ENCODE measurements around the gene DHX34.

Gene DHX34

DNA sequence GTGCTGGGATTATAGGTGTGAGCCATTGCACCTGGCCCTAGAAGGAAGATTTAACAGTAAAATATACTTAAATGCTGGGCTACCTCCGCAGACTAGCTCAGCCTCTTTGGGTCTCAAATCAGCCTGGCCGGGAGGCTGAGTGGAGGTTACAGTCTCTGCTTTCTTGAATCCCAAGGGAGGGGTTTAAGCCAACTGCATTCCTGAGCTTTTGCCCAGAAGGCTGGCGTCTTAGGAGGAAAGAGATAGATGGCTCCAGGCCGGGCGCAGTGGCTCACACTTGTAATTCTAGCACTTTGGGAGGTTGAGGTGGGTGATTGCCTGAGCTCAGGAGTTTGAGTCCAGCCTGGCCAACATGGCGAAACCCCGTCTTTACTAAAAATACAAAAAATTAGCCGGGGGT lies 40.1 kb upstream of the DHX34 start:
- TF ChIP-seq, protein P1, sequence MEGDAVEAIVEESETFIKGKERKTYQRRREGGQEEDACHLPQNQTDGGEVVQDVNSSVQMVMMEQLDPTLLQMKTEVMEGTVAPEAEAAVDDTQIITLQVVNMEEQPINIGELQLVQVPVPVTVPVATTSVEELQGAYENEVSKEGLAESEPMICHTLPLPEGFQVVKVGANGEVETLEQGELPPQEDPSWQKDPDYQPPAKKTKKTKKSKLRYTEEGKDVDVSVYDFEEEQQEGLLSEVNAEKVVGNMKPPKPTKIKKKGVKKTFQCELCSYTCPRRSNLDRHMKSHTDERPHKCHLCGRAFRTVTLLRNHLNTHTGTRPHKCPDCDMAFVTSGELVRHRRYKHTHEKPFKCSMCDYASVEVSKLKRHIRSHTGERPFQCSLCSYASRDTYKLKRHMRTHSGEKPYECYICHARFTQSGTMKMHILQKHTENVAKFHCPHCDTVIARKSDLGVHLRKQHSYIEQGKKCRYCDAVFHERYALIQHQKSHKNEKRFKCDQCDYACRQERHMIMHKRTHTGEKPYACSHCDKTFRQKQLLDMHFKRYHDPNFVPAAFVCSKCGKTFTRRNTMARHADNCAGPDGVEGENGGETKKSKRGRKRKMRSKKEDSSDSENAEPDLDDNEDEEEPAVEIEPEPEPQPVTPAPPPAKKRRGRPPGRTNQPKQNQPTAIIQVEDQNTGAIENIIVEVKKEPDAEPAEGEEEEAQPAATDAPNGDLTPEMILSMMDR (IDR thresholded peaks at IDR 0.05; ENCODE audit: control insufficient read depth, extremely low read depth, insufficient read depth) = no peak
- no peak for DNase-seq (ENCODE audit: low read depth)
- no peak overlapping the region for H3K4me3 ChIP-seq (ENCODE audit: low read depth, low read length)

- TF ChIP-seq, protein P1 (IDR thresholded peaks at IDR 0.05; ENCODE audit: control insufficient read depth, extremely low read depth, insufficient read depth) = no peak
- no peak within 1 kb of the TSS for H3K4me3 ChIP-seq (ENCODE audit: low read depth, low read length)
- DNase-seq (ENCODE audit: low read depth) = no peak
Measured at GRCh38 chr19:47309608-47310007, 39.5 kb upstream of the DHX34 start, which contains the start of gene C5AR1. C5AR1 (plus strand) TSS chr19:47309861; CDS start chr19:47309896, 35 bp downstream.

GRCh38 chr19:47310323-47310722 lies 38.8 kb upstream of the DHX34 start:
- TF ChIP-seq, protein P1 (IDR thresholded peaks at IDR 0.05; ENCODE audit: control insufficient read depth, extremely low read depth, insufficient read depth) = no peak
- DNase-seq (ENCODE audit: low read depth) = no peak
- H3K4me3 ChIP-seq (ENCODE audit: low read depth, low read length) = no peak overlapping the region

GRCh38 chr19:47310819-47311218 lies 38.3 kb upstream of the DHX34 start:
- DNase-seq (ENCODE audit: low read depth) = no peak
- TF ChIP-seq, protein P1 (IDR thresholded peaks at IDR 0.05; ENCODE audit: control insufficient read depth, extremely low read depth, insufficient read depth) = no peak
- no peak overlapping the region for H3K4me3 ChIP-seq (ENCODE audit: low read depth, low read length)

GRCh38 chr19:47312366-47313006 lies 36.6 kb upstream of the DHX34 start:
- H3K4me3 ChIP-seq (ENCODE audit: low read depth, low read length) = no peak overlapping the region
- TF ChIP-seq, protein P1 (IDR thresholded peaks at IDR 0.05; ENCODE audit: control insufficient read depth, extremely low read depth, insufficient read depth) = no peak
- DNase-seq (ENCODE audit: low read depth) = no peak

GRCh38 chr19:47313754-47314295 lies 35.3 kb upstream of the DHX34 start:
- DNase-seq (ENCODE audit: low read depth) = no peak
- TF ChIP-seq, protein P1 (IDR thresholded peaks at IDR 0.05; ENCODE audit: control insufficient read depth, extremely low read depth, insufficient read depth) = no peak
- no peak overlapping the region for H3K4me3 ChIP-seq (ENCODE audit: low read depth, low read length)

Measured in LNCaP clone FGC (cell line).